Measurements from ENCODE around the gene BRINP2.
"Not testable (repeated sequence)": the region's sequence is repeated elsewhere in the genome, so short reads cannot be mapped to it uniquely, and the experiment has no call there.

The BRINP2 gene

GRCh38 chr1:177315261-177315660 is 144.5 kb downstream of the BRINP2 start:
- no peak for DNase-seq

DNA sequence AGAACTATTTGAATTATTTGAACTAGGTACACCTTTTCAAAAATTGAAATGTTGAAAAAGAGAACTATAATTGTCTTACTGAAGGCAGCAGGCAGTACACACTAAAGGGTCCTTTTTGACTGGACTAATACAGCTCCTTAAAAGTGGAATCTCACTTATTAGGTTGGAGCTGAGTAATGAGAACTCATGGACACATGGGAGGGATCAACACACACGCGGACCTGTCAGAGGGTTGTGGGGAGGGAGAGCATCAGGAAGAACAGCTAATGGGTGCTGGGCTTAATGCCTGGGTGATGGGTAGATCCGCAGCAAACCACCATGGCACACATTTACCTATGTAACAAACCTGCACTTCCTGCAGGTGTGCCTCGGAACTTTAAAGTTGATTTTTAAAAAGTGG is 145.0 kb downstream of the BRINP2 start:
- no peak for DNase-seq

DNA sequence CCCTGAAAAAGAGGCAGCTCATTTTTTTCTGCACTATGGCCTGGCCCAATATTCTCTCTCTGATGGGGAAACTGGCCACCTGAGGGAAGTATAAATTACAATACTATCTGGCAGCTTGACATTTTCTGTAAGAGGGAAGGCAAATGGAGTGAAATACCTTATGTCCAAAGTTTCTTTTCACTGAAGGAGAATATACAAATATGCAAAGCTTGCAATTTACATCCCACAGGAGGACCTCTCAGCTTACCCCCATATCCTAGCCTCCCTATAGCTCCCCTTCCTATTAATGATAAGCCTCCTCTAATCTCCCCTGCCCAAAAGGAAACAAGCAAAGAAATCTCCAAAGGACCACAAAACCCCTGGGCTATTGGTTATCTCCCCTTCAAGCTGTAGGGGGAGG is 150.7 kb downstream of the BRINP2 start:
- not testable (repeated sequence) for DNase-seq

- DNase-seq = no peak
Observed at GRCh38 chr1:177328251-177328650, 157.5 kb downstream of the BRINP2 start.

DNA sequence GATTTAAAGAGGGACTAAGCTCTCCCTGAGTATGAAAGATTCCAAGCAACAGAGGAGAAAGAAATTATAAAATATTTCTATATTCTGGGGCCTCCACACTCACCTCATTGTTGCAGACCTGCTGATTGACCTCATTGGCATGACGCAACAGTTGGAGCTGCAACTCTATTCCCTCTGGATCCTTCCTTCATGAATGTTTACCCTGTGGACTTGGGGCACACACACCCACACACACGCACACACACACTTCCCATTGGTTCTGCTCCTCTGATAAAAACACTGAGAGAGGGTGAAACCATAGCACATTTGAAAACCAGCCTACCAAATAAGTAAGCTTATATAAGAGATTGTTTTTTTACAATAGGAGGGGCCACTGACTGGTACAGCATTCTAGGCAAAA is 159.1 kb downstream of the BRINP2 start:
- DNase-seq = no peak
